RPMI7951 (cell line): Measurements from ENCODE around the gene GPX6. TPM values are rescaled to one million over a fixed set of nuclear protein-coding genes. Genes with fewer than 3 reads are reported as not detected.
"Not testable (repeated sequence)": the region's sequence is repeated elsewhere in the genome, so short reads cannot be mapped to it uniquely, and the experiment has no call there.

Source experiments
- DNase-seq: peaks from one replicate; pipeline ENCODE4 v3.0.0-alpha.2; 2012; ENCODE audit warnings: low read depth
- total RNA-seq: library from RNA; depleted of rRNA; stranded (reverse); fragments of >200 nt; shearing (Covaris generic); gene quantifications from 2 replicates; pipeline ENCODE4 v1.2.3, GENCODE V29; 2014; rRNA removed

Gene GPX6
- total RNA-seq, 1 experiment from 2014 or later: not detected

DNA sequence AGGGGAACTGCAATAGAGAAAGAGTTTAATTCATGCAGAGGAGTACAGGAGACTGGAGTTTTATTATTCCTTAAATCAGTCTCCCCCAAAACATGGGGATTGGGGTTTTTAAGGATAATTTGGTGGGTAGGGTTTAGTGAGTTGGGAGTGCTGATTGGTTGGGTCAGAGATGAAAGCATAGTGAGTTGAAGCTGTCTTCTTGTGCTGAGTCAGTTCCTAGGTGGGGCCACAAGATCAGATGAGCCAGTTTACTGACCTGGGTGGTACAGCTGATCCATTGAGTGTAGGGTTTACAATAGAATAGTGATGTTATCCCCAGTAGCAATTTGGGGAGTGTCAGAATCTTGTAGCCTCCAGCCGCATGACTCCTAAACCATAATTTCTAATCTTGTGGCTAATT lies 29.1 kb downstream of the GPX6 start:
- DNase-seq: no peak

GRCh38 chr6:28485482-28485881 lies 30.1 kb downstream of the GPX6 start:
- no peak for DNase-seq

GRCh38 chr6:28480253-28480932 lies 35.2 kb downstream of the GPX6 start:
- no peak for DNase-seq

- no peak for DNase-seq
These were observed 37.1 kb downstream of the GPX6 start for GRCh38 chr6:28478518-28478917.

DNA sequence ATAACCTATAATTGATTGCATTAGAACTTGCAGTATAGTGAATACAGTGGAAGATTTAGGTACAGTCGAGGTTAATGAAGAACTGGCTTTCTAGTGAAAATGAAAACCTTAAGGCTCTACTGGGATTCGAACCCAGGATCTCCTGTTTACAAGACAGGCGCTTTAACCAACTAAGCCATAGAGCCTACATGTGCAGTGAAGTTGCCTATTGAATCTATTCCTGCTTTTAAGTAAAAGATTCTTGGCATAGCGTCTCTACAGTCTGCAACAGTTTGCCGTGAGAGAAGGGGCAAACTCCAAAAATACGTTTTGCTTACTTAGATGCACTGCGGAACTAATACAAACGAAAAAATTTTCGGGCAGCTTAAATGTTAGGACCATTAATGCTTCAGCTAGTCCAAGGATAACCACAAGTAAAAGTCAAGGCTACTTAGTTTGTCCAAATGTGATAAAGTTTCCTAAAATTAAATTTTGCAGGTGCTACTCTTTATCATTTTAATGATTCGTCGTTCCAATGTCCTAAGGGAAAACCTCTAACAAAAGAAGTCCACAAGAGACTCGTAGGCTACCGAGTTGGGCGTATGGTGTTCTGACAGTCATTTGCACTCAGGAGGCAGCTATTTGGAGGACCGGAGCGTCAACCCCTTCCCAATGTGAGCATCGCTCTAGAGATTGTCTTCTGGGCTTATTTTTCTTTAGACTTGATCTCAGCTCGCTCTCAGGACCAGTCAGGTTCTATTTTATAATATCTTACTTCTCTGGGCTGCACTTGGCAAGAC lies 41.0 kb downstream of the GPX6 start:
- DNase-seq: peak; percentile 71

DNA sequence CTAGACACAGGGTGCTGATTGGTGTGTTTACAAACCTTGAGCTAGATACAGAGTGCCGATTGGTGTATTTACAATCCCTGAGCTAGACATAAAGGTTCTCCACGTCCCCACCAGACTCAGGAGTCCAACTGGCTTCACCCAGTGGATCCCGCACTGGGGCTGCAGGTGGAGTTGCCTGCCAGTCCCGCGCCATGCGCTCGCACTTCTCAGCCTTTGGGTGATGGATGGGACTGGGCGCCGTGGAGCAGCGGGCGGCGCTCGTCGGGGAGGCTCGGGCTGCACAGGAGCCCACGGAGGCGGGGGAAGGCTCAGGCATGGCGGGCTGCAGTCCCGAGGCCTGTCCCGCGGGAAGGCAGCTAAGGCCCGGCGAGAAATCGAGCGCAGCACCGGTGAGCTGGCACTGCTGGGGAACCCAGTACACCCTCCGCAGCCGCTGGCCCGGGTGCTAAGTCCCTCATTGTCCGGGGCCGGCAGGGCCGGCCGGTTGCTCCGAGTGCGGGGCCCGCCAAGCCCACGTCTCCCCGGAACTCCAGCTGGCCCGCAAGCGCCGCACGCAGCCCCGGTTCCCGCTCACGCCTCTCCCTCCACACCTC lies 46.3 kb downstream of the GPX6 start:
- not testable (repeated sequence) for DNase-seq

DNA sequence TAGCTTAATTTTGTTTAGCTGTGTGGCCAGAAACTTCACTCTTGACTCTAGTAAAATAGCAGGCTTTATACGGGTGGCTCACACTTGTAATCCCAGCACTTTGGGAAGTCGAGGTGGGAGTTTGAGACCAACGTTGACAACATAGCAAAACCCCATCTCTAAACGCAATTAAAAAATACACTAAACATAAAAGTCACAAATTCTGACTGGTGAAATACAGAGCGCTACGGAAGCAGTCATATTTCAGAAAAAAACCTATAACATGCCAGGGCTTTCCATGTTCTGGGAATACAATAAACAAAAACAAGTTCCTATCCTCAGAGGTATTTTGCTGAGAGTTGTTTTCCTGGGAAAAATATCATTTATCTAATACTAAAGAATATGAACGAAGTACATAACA lies 47.5 kb downstream of the GPX6 start:
- DNase-seq: no peak

DNA sequence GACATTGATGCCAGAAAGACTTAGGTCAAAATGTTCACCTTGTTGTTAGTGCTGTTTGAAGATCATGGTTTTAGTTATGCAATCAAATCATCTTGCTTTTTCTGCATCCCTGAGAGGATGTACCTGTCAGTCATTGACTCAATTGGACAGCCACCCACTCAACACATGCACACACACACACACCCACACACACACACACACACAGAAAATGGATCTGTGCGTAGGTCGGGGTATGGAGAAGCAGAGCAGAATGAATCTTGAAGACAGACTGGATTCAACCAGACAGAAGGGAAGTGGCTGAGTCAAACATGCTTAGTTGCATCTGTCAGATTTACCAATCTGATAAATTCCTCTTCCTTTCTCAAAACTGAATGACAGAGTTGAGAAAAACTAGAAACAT lies 53.2 kb downstream of the GPX6 start:
- no peak for DNase-seq

DNA sequence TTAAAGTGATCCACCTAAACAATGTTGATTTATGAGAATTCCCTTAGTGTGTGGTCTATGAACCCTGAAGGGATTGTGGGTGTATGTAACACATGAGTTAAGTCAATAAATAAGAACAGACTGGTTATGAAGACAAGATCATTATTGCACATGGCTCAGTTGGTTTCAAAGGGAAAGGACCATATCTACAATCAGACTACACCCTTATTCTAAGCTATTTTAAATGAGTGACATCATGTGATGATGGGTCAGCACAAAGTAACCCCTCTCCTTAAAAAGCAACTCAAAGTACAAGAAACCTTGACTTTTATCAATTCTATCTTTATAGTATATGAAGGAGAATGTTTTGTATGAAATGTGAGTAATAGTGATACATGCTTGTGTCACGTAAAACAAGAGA lies 57.0 kb downstream of the GPX6 start:
- no peak for DNase-seq

Other genes with a start within 250 kb of the GPX6 start
- gene ZSCAN26, start 248.7 kb downstream of the GPX6 start, total RNA-seq: 20.4 and 21.4 TPM in 2 replicates
- 14.4 and 15.7 TPM in 2 replicates for gene PGBD1, start 234.2 kb downstream of the GPX6 start, total RNA-seq
- gene ZSCAN31, start 179.6 kb downstream of the GPX6 start, total RNA-seq: 1.6 and 3.8 TPM in 2 replicates
- 3.9 and 4.3 TPM in 2 replicates for gene ZKSCAN3, start 165.8 kb downstream of the GPX6 start, total RNA-seq
- gene ZSCAN12, start 116.0 kb downstream of the GPX6 start, total RNA-seq: 4.6 and 5.3 TPM in 2 replicates
- 4.0 and 8.4 TPM in 2 replicates for gene ZSCAN23, start 72.3 kb downstream of the GPX6 start, total RNA-seq
- gene GPX5, start 10.1 kb upstream of the GPX6 start, total RNA-seq: not detected in 2 replicates